ENCODE data around the gene PDGFB.

The PDGFB gene

GRCh38 chr22:39253435-39254070, 8.8 kb upstream of the PDGFB start:
- DNase-seq (ENCODE audit: low spot score): no peak

- DNase-seq (ENCODE audit: low spot score): no peak
These were observed 8.0 kb upstream of the PDGFB start for GRCh38 chr22:39252461-39253434.

GRCh38 chr22:39251762-39252460, 7.1 kb upstream of the PDGFB start:
- no peak for DNase-seq (ENCODE audit: low spot score)

- DNase-seq (ENCODE audit: low spot score): no peak
These were observed 6.1 kb upstream of the PDGFB start for GRCh38 chr22:39250838-39251237.

GRCh38 chr22:39250131-39250530, 5.3 kb upstream of the PDGFB start:
- no peak for DNase-seq (ENCODE audit: low spot score)

- DNase-seq (ENCODE audit: low spot score): no peak
These were observed 4.4 kb upstream of the PDGFB start for GRCh38 chr22:39249086-39249704.

- no peak for DNase-seq (ENCODE audit: low spot score)
These were observed 3.5 kb upstream of the PDGFB start for GRCh38 chr22:39248254-39248653.

- DNase-seq (ENCODE audit: low spot score): no peak
These were observed 2.6 kb upstream of the PDGFB start for GRCh38 chr22:39247361-39247760.

GRCh38 chr22:39246690-39247332, 2.0 kb upstream of the PDGFB start:
- no peak for DNase-seq (ENCODE audit: low spot score)

GRCh38 chr22:39246217-39246616, 1.4 kb upstream of the PDGFB start:
- DNase-seq (ENCODE audit: low spot score): no peak

GRCh38 chr22:39245130-39246039, 603 bp upstream of the PDGFB start:
- no peak for DNase-seq (ENCODE audit: low spot score)

- DNase-seq (ENCODE audit: low spot score): no peak
These were observed 666 bp downstream of the PDGFB start for GRCh38 chr22:39244136-39244495.

- DNase-seq (ENCODE audit: low spot score): no peak
These were observed 1.2 kb downstream of the PDGFB start for GRCh38 chr22:39243439-39244135.

- DNase-seq (ENCODE audit: low spot score): no peak
These were observed 2.0 kb downstream of the PDGFB start for GRCh38 chr22:39242595-39243438.

- DNase-seq (ENCODE audit: low spot score): no peak
These were observed 2.8 kb downstream of the PDGFB start for GRCh38 chr22:39241794-39242594.

GRCh38 chr22:39240831-39241793, 3.7 kb downstream of the PDGFB start:
- DNase-seq (ENCODE audit: low spot score): no peak

Measured in pons (tissue), 1 donor.